Middle frontal gyrus (tissue), 1 donor: ENCODE measurements around the gene UBE2A.

Experiments
- DNase-seq: peaks from one replicate; pipeline ENCODE4 v3.0.0-alpha.2; 2015; ENCODE audit warnings: low spot score; ENCODE audit errors: extremely low spot score

Gene UBE2A

GRCh38 chrX:119607018-119607389, 32.6 kb downstream of the UBE2A start:
- DNase-seq: no peak

GRCh38 chrX:119614776-119615175, 40.4 kb downstream of the UBE2A start:
- DNase-seq: no peak

- DNase-seq: no peak
Measured at GRCh38 chrX:119617517-119618164, 43.3 kb downstream of the UBE2A start.

- no peak for DNase-seq
Measured at GRCh38 chrX:119618439-119618838, 44.1 kb downstream of the UBE2A start.

GRCh38 chrX:119622356-119623232, 48.2 kb downstream of the UBE2A start:
- DNase-seq: no peak

- DNase-seq: no peak
Measured at GRCh38 chrX:119624417-119624816, 50.1 kb downstream of the UBE2A start.

GRCh38 chrX:119624951-119625668, 50.7 kb downstream of the UBE2A start:
- DNase-seq: no peak

GRCh38 chrX:119625843-119626242, 51.5 kb downstream of the UBE2A start:
- no peak for DNase-seq
